Measurements from ENCODE around the gene INSYN2A.

Gene INSYN2A

DNA sequence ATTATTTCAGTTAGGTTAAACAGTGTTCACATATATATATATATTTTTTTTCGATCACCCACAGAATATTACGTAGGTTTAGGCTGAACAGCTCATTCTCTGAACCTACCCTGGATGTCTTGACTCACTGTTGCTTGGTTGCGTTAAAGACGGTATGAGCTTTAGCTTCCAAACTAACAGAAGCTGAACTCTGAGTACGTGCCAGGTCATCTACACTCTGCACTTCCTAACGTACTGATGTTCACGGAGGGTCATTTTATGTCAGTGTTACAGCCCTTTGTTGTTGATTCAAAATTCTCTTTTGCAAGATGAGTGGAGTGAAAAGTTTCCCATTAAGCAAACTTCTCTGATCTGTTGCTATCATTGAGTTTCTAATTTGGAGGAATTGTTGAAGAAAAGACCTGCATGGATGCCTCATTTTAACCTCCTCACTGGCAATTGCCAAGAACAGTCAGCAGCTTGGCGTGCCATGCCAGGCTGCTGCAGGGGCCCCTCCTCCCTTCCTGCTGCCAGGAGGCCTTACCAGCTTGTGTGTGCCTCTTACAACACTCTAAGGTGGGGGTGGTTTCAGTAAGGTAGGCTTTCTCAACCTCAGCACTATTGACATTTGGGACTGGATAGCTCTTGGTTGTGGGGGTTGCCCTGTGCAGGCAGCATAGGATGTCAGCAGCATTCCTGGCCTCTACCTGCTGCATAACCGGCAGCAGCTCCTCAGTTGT is 44.3 kb downstream of the INSYN2A start:
- Mint-ChIP-seq H3K4me1 (ENCODE audit: low read depth) (peaks cover 5% of the 10 kb centered on the region), H3K4me3 (no peak overlapping the region), H3K27ac (no peak overlapping the region), H3K9me3 (peaks cover 6% of the 10 kb centered on the region), H3K36me3 (ENCODE audit: low read depth) (no peaks in the 10 kb centered on the region), H3K27me3 (ENCODE audit: low read depth) (no peaks in the 10 kb centered on the region)

DNA sequence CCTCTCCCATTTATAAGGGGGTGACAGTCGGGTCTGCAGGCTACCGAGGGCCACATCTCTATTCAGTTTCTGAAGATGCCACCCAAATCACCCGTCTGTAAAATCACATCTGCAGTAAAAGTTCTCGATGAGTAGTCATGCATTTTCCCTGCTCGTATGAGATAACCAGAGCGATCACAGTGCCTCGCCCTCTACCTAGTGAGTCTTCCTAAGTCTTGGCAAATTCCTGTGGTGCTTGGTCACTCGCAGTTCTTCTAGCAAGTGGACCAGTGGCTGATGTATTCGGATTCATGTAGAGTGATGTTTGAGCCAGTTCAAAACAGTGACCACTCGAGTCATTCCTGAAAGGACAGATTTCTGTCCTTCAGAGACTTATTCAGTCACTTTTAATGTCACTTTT is 44.9 kb downstream of the INSYN2A start:
- H3K4me3 Mint-ChIP-seq: no peak overlapping the region
- peaks cover 5% of the 10 kb centered on the region for H3K4me1 Mint-ChIP-seq (ENCODE audit: low read depth)
- H3K27me3 Mint-ChIP-seq (ENCODE audit: low read depth): no peaks in the 10 kb centered on the region
- H3K9me3 Mint-ChIP-seq: peaks cover 6% of the 10 kb centered on the region
- no peaks in the 10 kb centered on the region for H3K36me3 Mint-ChIP-seq (ENCODE audit: low read depth)
- no peak overlapping the region for H3K27ac Mint-ChIP-seq

DNA sequence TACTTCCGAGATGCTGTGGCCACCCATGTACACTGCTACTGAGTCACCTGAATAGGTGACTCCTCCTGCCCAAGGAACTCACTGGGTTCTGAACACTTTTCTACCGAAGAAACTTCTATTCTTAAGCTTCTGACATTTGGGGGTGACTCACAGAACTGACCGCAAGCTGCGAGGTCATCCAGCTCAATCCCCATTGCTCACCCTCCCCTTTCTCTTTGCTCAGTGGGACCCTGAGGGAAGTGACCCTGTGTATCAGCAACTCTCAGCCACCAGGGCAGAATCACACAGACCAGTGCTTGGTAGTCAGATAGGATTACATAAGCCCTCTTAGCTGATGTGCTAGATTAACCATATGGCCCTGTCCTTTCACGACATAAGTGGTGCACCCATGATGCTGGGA is 46.3 kb downstream of the INSYN2A start:
- Mint-ChIP-seq H3K36me3 (ENCODE audit: low read depth) (no peaks in the 10 kb centered on the region), H3K4me3 (no peak overlapping the region), H3K27me3 (ENCODE audit: low read depth) (peaks cover under 1% of the 10 kb centered on the region), H3K4me1 (ENCODE audit: low read depth) (peaks cover 5% of the 10 kb centered on the region), H3K27ac (no peak overlapping the region), H3K9me3 (peaks cover 6% of the 10 kb centered on the region)

DNA sequence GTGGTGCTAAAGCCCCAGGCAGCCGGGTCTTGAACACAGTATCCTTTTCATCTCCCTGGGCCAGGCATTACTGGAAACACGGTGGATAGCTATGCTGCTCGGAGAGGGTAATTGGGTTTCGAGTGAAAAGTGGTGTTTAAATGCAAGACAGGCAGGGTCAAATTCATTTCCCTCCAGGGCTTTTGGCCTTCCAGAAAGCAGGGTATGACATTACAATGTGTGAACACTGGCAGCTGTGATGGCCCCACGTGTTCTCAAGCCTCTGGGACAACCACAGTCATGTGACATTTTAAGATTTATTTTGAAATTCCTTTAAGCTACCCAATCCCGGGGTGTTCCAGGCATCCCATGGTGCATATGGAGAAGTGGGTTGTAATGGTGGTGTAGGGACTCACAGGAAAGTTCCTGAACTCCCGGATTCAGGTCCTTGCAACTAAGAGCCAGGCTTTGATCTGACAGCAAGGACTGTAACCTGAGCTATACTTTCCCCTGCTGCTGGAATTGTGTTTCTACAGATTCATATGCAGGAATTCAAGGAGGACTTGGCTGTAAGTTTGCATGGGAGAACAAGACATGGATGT is 46.8 kb downstream of the INSYN2A start:
- no peaks in the 10 kb centered on the region for H3K36me3 Mint-ChIP-seq (ENCODE audit: low read depth)
- H3K4me1 Mint-ChIP-seq (ENCODE audit: low read depth): peaks cover 5% of the 10 kb centered on the region
- H3K4me3 Mint-ChIP-seq: no peak overlapping the region
- peaks cover 4% of the 10 kb centered on the region for H3K27me3 Mint-ChIP-seq (ENCODE audit: low read depth)
- H3K9me3 Mint-ChIP-seq: peaks cover 6% of the 10 kb centered on the region
- H3K27ac Mint-ChIP-seq: no peak overlapping the region

DNA sequence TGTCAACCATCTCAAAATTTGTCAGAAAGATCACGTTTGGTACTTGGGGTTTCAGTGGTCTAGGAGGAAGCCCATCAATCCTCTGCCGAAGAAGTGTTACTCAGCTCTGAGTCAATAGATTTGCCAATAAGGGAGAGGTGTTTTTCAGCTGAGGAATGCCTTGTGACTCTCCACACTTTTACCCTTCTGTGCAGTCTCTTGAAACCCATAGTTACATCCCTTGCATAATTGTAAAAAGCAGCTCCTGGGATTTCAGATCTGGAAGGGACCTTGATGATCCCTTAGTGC is 47.5 kb downstream of the INSYN2A start:
- H3K4me1 Mint-ChIP-seq (ENCODE audit: low read depth): peaks cover 5% of the 10 kb centered on the region
- H3K27me3 Mint-ChIP-seq (ENCODE audit: low read depth): peaks cover 4% of the 10 kb centered on the region
- no peaks in the 10 kb centered on the region for H3K36me3 Mint-ChIP-seq (ENCODE audit: low read depth)
- no peak overlapping the region for H3K27ac Mint-ChIP-seq
- H3K9me3 Mint-ChIP-seq: peaks cover 6% of the 10 kb centered on the region
- no peak overlapping the region for H3K4me3 Mint-ChIP-seq

DNA sequence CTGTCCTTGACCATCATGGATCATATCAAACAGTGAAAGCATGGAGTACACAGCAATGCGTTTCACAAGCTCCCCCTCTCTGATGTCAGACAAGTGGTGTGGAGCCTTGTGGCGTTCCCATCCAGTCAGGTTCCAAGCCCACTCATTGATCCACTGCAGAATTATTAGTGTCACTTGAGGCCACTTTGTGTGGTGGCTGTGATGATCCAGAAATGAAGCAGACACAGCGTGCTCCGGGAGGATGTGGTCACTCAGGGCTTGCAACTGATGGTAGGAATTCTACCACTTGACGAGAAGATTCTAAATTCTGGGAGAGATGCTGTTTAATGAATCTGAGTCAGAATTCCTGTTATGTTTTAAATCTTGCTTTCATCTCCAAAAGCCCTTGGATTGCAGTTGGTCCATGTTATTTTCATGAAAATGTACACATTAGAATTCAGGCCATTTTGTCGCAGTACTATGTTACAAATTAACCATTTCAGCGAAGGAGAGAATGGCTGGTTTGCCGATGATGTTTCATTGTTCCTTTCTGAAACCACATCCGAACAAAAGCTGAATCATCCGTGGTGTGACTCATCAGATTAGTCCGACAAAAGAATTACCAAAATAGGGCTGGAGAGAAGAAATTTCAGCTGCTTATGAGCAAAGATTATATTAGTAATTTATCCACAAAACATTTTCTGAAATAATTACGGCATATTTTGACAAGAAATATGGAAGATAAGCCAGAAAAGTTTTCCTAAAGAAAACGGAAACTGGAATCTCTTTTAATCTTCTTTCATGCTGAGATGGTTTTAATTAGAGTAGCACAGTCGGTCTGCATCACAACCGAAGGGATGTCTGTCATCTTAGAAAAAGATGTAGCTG is 48.1 kb downstream of the INSYN2A start:
- Mint-ChIP-seq H3K27ac (no peak overlapping the region), H3K9me3 (peaks cover 6% of the 10 kb centered on the region), H3K4me1 (ENCODE audit: low read depth) (peaks cover 5% of the 10 kb centered on the region), H3K27me3 (ENCODE audit: low read depth) (peaks cover 4% of the 10 kb centered on the region), H3K4me3 (no peak overlapping the region), H3K36me3 (ENCODE audit: low read depth) (no peaks in the 10 kb centered on the region)

DNA sequence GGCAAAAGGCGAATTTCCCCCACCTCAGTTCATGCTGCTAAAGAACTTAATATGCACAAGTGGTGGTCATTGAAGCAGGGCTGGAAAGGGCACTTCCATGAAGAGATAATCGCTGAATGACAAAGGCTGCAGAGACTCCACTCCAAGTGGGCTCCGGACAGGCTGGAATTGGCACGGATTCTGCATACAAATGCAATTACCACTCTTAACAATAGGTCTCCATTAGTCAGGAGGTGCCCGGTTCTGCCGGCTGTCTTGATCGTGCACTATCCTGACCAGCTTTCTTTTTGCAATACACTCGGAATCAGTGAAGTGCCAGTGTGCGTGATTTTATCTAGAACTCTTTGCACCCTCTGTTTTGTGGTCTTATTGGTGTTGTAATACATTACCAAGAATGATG is 49.7 kb downstream of the INSYN2A start:
- Mint-ChIP-seq H3K4me3 (no peak overlapping the region), H3K9me3 (peaks cover 6% of the 10 kb centered on the region), H3K27ac (no peak overlapping the region), H3K4me1 (ENCODE audit: low read depth) (peaks cover 5% of the 10 kb centered on the region), H3K36me3 (ENCODE audit: low read depth) (no peaks in the 10 kb centered on the region), H3K27me3 (ENCODE audit: low read depth) (peaks cover 4% of the 10 kb centered on the region)

Measured in T-helper 1 cell treated with Interleukin-12 subunit alpha and Interleukin-12 subunit beta and Interleukin-4 antibody, amounts not matched to agents 30 μg/mL and 1 μg/mL, for 36 hours (primary cell).